Dendritic cell treated with granulocyte-macrophage colony-stimulating factor and Interleukin-4, amounts not matched to agents 40 ng/mL and 50 ng/mL, for 4 days (primary cell): ENCODE results near the gene DCTN5.
"Not testable (repeated sequence)": the region's sequence is repeated elsewhere in the genome, so short reads cannot be mapped to it uniquely, and the experiment has no call there.

Experiments
- H3K27ac Mint-ChIP-seq: one replicate; pipeline ENCODE4 v1.8.0; 2022; ENCODE audit warnings: mild to moderate bottlenecking, mixed read lengths
- H3K27me3 Mint-ChIP-seq: one replicate; pipeline ENCODE4 v1.8.0; 2022; ENCODE audit warnings: mild to moderate bottlenecking, mixed read lengths
- H3K36me3 Mint-ChIP-seq: one replicate; pipeline ENCODE4 v1.8.0; 2022; ENCODE audit warnings: low read depth, mixed read lengths
- H3K4me1 Mint-ChIP-seq: one replicate; pipeline ENCODE4 v1.8.0; 2022; ENCODE audit warnings: low read depth, mixed read lengths
- H3K4me3 Mint-ChIP-seq: one replicate; pipeline ENCODE4 v1.8.0; 2022; ENCODE audit warnings: mild to moderate bottlenecking, moderate library complexity, mixed read lengths
- H3K9me3 Mint-ChIP-seq: one replicate; pipeline ENCODE4 v1.8.0; 2022; ENCODE audit warnings: mixed read lengths
- intact Hi-C: fragments of 100-400 bp; cut with micrococcal nuclease; formaldehyde crosslinking; loops from one replicate; pipeline ENCODE4 v1.15.0; 2022

The DCTN5 gene

GRCh38 chr16:23631874-23632273, 9.4 kb upstream of the DCTN5 start:
- H3K36me3 Mint-ChIP-seq, result peaks cover 82% of the 10 kb centered on the region
- H3K4me1 Mint-ChIP-seq, H3K27me3 Mint-ChIP-seq, H3K4me3 Mint-ChIP-seq, H3K27ac Mint-ChIP-seq, intact Hi-C loops, H3K9me3 Mint-ChIP-seq: not testable (repeated sequence)

GRCh38 chr16:23634461-23635036, 6.7 kb upstream of the DCTN5 start:
- Mint-ChIP-seq H3K4me3 (no peak overlapping the region), H3K9me3 (no peaks in the 10 kb centered on the region), H3K36me3 (peaks cover 67% of the 10 kb centered on the region), H3K4me1 (no peaks in the 10 kb centered on the region), H3K27ac (no peak overlapping the region), H3K27me3 (no peaks in the 10 kb centered on the region)
- intact Hi-C loops, result no loop called here

DNA sequence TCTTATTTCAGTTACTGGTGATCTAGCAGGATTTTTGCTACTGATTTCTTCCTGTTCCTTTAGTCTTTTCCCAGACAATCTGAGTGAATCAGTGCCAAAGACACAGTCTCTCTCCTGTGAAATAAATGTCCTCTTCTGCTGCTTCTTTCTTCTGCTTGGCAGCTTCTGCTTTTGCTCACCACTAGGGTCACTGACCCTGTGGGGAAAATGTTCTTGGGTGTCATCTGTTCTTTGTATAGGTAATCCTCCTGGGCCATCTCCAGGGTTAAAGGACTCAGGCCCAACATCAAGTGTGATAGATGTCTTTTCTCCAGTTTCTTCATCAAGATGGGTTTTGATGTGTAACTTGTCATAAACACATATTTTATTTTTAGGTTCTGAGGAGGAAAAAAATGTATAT, 5.3 kb upstream of the DCTN5 start:
- Mint-ChIP-seq H3K4me1 (peaks cover 9% of the 10 kb centered on the region), H3K36me3 (peaks cover 62% of the 10 kb centered on the region)

DNA sequence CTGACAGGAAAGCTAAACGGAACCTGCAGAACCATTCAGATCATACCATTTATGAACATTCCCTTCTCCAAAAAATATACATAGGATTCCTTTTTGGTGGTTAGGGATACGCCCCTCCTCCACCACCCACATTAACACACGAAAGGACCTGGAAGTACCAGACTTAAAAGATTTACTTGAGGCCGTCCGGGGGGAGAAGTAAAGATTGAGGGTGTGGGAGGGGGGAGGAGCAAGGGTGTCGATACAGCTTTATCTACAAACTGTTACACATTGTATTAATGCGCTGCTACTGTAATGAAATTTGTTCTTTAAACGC, 693 bp upstream of the DCTN5 start:
- H3K27me3 Mint-ChIP-seq, result no peaks in the 10 kb centered on the region
- H3K36me3 Mint-ChIP-seq, result peaks cover 73% of the 10 kb centered on the region
- intact Hi-C loops, result loop anchor here (2.0 kb wide), 2 partner anchors 44 to 188 kb away; partner anchors contain the start of genes COG7 and NDUFAB1

More for the DNA sequence above, 5.3 kb upstream of the DCTN5 start:
- Mint-ChIP-seq H3K9me3 (no peaks in the 10 kb centered on the region), H3K27ac (no peak overlapping the region), H3K27me3 (no peaks in the 10 kb centered on the region), H3K4me3 (no peak overlapping the region)
- intact Hi-C loops, result no loop called here

GRCh38 chr16:23642246-23642774, 1.0 kb downstream of the DCTN5 start:
- peaks cover 27% of the 10 kb centered on the region for H3K4me1 Mint-ChIP-seq
- peak overlapping the region; percentile 92 for H3K4me3 Mint-ChIP-seq
- no peaks in the 10 kb centered on the region for H3K27me3 Mint-ChIP-seq
- peaks cover 76% of the 10 kb centered on the region for H3K36me3 Mint-ChIP-seq
- intact Hi-C loops, result no loop called here
- H3K9me3 Mint-ChIP-seq, result no peaks in the 10 kb centered on the region
- H3K27ac Mint-ChIP-seq, result peak overlapping the region; percentile 96

More for the DNA sequence above, 693 bp upstream of the DCTN5 start:
- peak overlapping the region; percentile 92 for H3K4me3 Mint-ChIP-seq
- peak overlapping the region; percentile 96 for H3K27ac Mint-ChIP-seq
- H3K4me1 Mint-ChIP-seq, result peaks cover 22% of the 10 kb centered on the region
- no peaks in the 10 kb centered on the region for H3K9me3 Mint-ChIP-seq

DNA sequence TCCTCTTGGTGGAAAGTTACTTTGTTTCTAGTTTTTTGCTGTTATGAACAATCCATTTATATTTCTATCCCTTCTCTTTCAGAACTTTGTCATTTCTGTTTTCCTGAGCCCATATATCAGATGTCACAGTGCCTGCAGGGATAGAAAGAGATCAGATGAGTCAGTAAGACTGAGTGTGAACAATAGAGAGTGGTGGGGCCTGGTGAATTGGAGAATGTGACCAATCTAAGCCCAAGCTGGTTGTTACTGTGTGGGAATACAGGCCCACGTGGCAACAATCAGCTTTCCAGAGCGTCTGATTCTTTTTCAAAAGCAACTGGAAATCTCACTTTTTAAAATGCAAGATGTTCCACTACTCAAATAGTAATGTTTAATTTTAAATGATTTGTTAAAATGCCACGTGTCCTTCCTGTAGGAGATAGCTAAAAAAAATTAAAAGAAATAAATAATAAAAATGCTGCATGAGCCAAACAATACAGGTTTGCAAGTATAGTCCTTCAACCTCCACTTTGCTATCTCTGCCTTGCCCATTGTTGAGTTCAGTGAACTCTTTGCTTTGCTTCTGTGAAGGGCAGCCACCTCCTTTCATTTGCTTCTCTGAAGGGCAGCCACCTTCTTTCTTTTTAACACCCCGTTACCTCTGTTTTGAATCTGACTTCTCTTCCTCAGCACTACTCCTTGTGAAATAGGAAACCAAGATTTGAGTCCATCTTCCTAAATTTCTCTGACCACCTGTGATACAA, 9.6 kb downstream of the DCTN5 start:
- Mint-ChIP-seq H3K4me1 (peaks cover 10% of the 10 kb centered on the region), H3K4me3 (no peak overlapping the region), H3K36me3 (peaks cover 89% of the 10 kb centered on the region), H3K9me3 (no peaks in the 10 kb centered on the region), H3K27me3 (no peaks in the 10 kb centered on the region), H3K27ac (no peak overlapping the region)
- intact Hi-C loops, result no loop called here

DNA sequence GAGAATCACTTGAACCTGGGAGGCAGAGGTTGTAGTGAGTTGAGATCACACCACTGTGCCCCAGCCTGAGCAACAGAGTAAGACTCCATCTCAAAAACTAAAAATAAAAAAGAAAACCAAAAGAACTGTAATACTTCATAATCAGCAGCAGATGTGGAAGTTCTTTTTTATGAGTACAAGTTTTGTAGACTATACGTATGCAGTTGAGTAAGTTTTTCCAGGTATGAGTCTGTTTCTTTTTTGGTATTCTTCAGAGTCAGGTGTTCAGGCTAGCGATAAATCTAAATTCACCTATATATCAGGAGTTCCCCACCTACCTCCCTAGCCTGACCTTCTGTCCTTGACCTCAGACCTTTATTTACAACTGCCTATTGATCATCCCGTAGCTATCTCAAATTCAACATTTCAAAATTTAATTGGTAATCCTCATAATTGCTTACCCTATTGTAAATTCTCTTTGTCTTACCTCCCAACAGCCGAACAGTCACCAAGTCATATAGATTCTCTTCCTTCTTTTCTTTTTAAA, 10.7 kb downstream of the DCTN5 start:
- intact Hi-C loops, result no loop called here

GRCh38 chr16:23663918-23664317, 22.7 kb downstream of the DCTN5 start:
- no peaks in the 10 kb centered on the region for H3K4me1 Mint-ChIP-seq
- H3K27me3 Mint-ChIP-seq, result no peaks in the 10 kb centered on the region
- no peak overlapping the region for H3K4me3 Mint-ChIP-seq
- intact Hi-C loops, result no loop called here
- H3K9me3 Mint-ChIP-seq, result no peaks in the 10 kb centered on the region
- H3K36me3 Mint-ChIP-seq, result peaks cover 100% of the 10 kb centered on the region
- no peak overlapping the region for H3K27ac Mint-ChIP-seq

More for the DNA sequence above, 10.7 kb downstream of the DCTN5 start:
- Mint-ChIP-seq H3K4me3 (no peak overlapping the region), H3K36me3 (peaks cover 83% of the 10 kb centered on the region), H3K4me1 (peaks cover 5% of the 10 kb centered on the region), H3K27ac (no peak overlapping the region), H3K9me3 (no peaks in the 10 kb centered on the region), H3K27me3 (no peaks in the 10 kb centered on the region)

DNA sequence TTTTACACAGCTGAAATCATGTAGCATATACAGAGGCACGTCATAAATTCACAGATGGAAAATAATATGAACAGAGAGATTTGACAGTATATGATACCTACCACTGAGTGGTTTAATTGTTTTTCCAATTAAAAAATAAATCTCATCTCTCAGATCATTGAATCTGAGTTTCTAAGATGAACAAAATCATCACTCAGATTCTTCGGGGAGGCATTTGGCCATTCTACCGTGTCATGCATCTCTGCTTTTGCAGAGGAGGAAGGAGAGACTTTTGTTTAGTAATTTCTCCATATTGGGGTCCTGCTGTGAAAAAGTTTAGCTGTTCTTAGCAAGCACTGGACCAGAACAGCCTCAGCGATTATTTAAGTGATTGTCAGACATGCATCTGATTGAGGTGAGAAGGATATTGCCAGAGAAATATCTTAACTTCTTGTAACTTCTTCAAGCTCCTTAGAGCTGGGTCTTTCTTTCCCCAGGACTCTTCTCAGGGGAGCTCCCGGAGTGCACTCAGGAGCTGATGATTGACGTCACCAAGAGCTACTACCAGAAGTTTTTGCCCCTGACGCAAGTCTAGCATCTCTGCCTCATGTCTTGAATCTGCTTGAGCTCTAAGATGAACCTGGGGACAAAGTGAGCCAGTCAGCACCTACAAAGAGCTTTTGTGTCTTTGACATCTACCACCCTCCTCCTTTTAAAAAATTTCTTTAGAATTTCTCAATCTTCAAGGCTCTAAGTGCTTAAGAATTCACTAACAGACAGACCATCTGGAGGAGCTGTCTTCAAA, 25.5 kb downstream of the DCTN5 start:
- H3K4me3 Mint-ChIP-seq, result no peak overlapping the region
- no peak overlapping the region for H3K27ac Mint-ChIP-seq
- H3K9me3 Mint-ChIP-seq, result no peaks in the 10 kb centered on the region
- peaks cover 97% of the 10 kb centered on the region for H3K36me3 Mint-ChIP-seq
- no peaks in the 10 kb centered on the region for H3K27me3 Mint-ChIP-seq
- intact Hi-C loops, result no loop called here
- peaks cover 10% of the 10 kb centered on the region for H3K4me1 Mint-ChIP-seq

DNA sequence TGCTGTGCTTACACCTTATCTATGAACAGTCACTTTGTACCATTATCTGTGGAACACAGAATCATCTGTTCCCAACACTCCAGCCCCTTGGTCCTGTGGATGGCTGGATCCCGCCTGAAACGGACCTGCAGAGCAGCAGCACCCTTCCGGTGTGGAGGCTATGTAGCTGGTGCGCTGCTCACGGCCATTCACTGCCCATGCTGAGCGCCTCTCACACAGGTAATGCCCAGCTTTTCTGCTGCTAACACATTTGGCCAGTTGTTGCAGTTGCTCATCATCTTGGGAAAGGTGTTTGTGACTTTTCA, 26.0 kb downstream of the DCTN5 start:
- Mint-ChIP-seq H3K27me3 (no peaks in the 10 kb centered on the region), H3K4me1 (peaks cover 10% of the 10 kb centered on the region), H3K4me3 (no peak overlapping the region), H3K36me3 (peaks cover 96% of the 10 kb centered on the region), H3K27ac (no peak overlapping the region), H3K9me3 (no peaks in the 10 kb centered on the region)
- intact Hi-C loops, result no loop called here

GRCh38 chr16:23668225-23668624, 27.0 kb downstream of the DCTN5 start:
- intact Hi-C loops, result no loop called here
- no peak overlapping the region for H3K4me3 Mint-ChIP-seq

DNA sequence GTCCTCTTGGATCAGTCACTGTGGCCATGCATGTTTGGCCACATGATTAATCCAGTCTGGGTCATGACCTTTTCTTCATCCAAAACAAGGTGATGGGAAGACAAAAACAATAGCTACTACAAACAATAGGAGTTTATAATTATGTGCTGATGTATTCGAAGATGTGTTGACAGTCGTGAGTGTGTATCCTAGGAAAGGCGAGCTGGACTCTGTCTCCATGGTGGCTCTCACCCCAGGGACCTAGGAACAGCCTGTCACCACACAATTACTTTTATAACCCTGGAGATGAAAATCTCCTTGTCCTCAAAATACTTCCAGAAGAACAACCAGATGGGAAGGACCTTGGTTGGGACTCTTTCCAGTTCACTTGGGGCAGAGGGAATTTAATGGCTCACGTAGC, 27.6 kb downstream of the DCTN5 start:
- Mint-ChIP-seq H3K36me3 (peaks cover 93% of the 10 kb centered on the region), H3K27ac (no peak overlapping the region), H3K27me3 (no peaks in the 10 kb centered on the region), H3K4me1 (peaks cover 10% of the 10 kb centered on the region), H3K4me3 (no peak overlapping the region), H3K9me3 (no peaks in the 10 kb centered on the region)
- intact Hi-C loops, result no loop called here

More at GRCh38 chr16:23668225-23668624, 27.0 kb downstream of the DCTN5 start:
- Mint-ChIP-seq H3K4me1 (peaks cover 10% of the 10 kb centered on the region), H3K27me3 (no peaks in the 10 kb centered on the region), H3K36me3 (peaks cover 93% of the 10 kb centered on the region), H3K27ac (no peak overlapping the region), H3K9me3 (no peaks in the 10 kb centered on the region)

- Mint-ChIP-seq H3K36me3 (peaks cover 92% of the 10 kb centered on the region), H3K9me3 (no peaks in the 10 kb centered on the region), H3K27ac (no peak overlapping the region), H3K27me3 (no peaks in the 10 kb centered on the region), H3K4me1 (peaks cover 10% of the 10 kb centered on the region), H3K4me3 (no peak overlapping the region)
- intact Hi-C loops, result no loop called here
Observed at GRCh38 chr16:23670137-23670776, 29.0 kb downstream of the DCTN5 start.
